Endodermal cell (in vitro differentiated cells): ENCODE data around the gene ATP2B1. TPM values are rescaled to one million over a fixed set of nuclear protein-coding genes. Genes with fewer than 3 reads are reported as not detected.

Experiments used
- DNase-seq: peaks from one replicate; pipeline ENCODE4 v3.0.0-alpha.2; 2017
- H3K27ac ChIP-seq: 2 replicates; pipeline ENCODE4 v1.5.1; 2013; ENCODE audit warnings: mild to moderate bottlenecking, low read depth, low read length, moderate library complexity
- H3K27me3 ChIP-seq: 2 replicates; pipeline ENCODE4 v1.6.1; 2013; ENCODE audit warnings: mild to moderate bottlenecking, low read length, moderate library complexity; ENCODE audit not compliant: insufficient read depth, control insufficient read depth, poor library complexity, severe bottlenecking
- H3K36me3 ChIP-seq: 2 replicates; pipeline ENCODE4 v1.7.0; 2013; ENCODE audit warnings: mild to moderate bottlenecking, low read length, moderate library complexity; ENCODE audit not compliant: control insufficient read depth, insufficient read depth
- H3K4me1 ChIP-seq: one replicate; pipeline ENCODE4 v1.7.0; 2013; ENCODE audit warnings: low read length; ENCODE audit not compliant: control insufficient read depth, insufficient read depth
- H3K4me3 ChIP-seq: 2 replicates; pipeline ENCODE4 v1.5.1; 2013; ENCODE audit warnings: mild to moderate bottlenecking, low read length, moderate library complexity
- H3K9ac ChIP-seq: 2 replicates; pipeline ENCODE4 v1.6.1; 2013; ENCODE audit warnings: mild to moderate bottlenecking, low read length, moderate library complexity; ENCODE audit not compliant: poor library complexity, severe bottlenecking; ENCODE audit errors: extremely low read depth
- H3K9me3 ChIP-seq: 2 replicates; pipeline ENCODE4 v1.6.1; 2013; ENCODE audit warnings: mild to moderate bottlenecking, low read length, moderate library complexity; ENCODE audit not compliant: control insufficient read depth
- H3K27ac Mint-ChIP-seq: 2 replicates; pipeline ENCODE4 v1.8.0; 2020; ENCODE audit warnings: mixed read lengths
- H3K27me3 Mint-ChIP-seq: 2 replicates; pipeline ENCODE4 v1.8.0; 2021; ENCODE audit warnings: mild to moderate bottlenecking, mixed read lengths; ENCODE audit not compliant: insufficient read depth
- H3K36me3 Mint-ChIP-seq: 2 replicates; pipeline ENCODE4 v1.8.0; 2020; ENCODE audit warnings: low read depth, mixed read lengths
- H3K4me1 Mint-ChIP-seq: 2 replicates; pipeline ENCODE4 v1.8.0; 2020; ENCODE audit warnings: mixed read lengths
- H3K4me3 Mint-ChIP-seq: 2 replicates; pipeline ENCODE4 v1.8.0; 2020; ENCODE audit warnings: mild to moderate bottlenecking, moderate library complexity, mixed read lengths
- H3K9me3 Mint-ChIP-seq: 2 replicates; pipeline ENCODE4 v1.8.0; 2020; ENCODE audit warnings: mild to moderate bottlenecking, mixed read lengths
- WGBS, 2 experiments: methylation state at CpG; one replicate each; pipeline versions ENCODE4 v1.1.5 to v1.1.7; 2013; ENCODE audit warnings: missing lambda C conversion rate in 2 of 2, mixed read lengths in 1 of 2; ENCODE audit not compliant: insufficient coverage in 1 of 2, insufficient read length in 1 of 2; 5-methylcytosine and 5-hydroxymethylcytosine counted together
- total RNA-seq, 2 donors: library from RNA; stranded (reverse); fragmentation: NEBNext Ultra II Directional in 1 of 2; extraction: Animal tissue kit (Norgen Biotek cat#: 25700) in 1 of 2; gene quantifications; 2 replicates in 1 of 2; 3 replicates in 1 of 2; pipeline ENCODE4 v1.2.1, GENCODE V29; 2021
- TF ChIP-seq, protein P1 (sequence below): fragments of 200-600 bp; sonication (generic); conservative IDR thresholded peaks from 2 replicates; pipeline ENCODE4 v1.5.0; 2021; ENCODE audit warnings: antibody characterized with exemption, mild to moderate bottlenecking

Gene ATP2B1
- total RNA-seq, 2 donors from 2014 or later, result 66.7 to 81.9 TPM

DNA sequence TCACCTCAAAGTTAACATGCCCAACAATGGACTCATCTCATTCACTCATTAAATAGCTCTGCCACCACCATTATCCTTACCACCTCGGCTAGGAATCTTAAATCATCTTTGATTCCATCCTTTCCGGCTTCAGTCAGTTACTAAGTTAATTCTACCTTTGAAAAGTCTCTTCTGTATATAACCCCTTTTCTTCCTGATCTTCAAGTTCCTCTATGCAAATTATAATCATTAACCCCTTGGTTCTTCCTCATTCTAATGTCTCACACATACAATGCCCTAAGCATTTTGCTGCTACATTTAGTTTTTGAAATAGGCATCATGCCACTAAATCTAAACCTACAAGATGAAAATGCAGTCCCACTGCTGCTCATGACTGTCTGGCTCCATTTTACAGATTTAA, 51.6 kb downstream of the ATP2B1 start:
- Mint-ChIP-seq H3K36me3 (peaks cover 13% of the 10 kb centered on the region), H3K4me3 (no peak overlapping the region), H3K27me3 (no peaks in the 10 kb centered on the region), H3K27ac (no peak overlapping the region), H3K9me3 (no peaks in the 10 kb centered on the region), H3K4me1 (peaks cover 36% of the 10 kb centered on the region)
- 90 to 100% methylated on average over 2 of the region's 2 CpGs for WGBS, 2 experiments
- peaks cover 20% of the 10 kb centered on the region for H3K36me3 ChIP-seq
- peaks cover 2% of the 10 kb centered on the region for H3K4me1 ChIP-seq
- no peak for DNase-seq
- H3K4me3 ChIP-seq, result no peak overlapping the region
- H3K9ac ChIP-seq, result no peak overlapping the region
- TF ChIP-seq, protein P1, sequence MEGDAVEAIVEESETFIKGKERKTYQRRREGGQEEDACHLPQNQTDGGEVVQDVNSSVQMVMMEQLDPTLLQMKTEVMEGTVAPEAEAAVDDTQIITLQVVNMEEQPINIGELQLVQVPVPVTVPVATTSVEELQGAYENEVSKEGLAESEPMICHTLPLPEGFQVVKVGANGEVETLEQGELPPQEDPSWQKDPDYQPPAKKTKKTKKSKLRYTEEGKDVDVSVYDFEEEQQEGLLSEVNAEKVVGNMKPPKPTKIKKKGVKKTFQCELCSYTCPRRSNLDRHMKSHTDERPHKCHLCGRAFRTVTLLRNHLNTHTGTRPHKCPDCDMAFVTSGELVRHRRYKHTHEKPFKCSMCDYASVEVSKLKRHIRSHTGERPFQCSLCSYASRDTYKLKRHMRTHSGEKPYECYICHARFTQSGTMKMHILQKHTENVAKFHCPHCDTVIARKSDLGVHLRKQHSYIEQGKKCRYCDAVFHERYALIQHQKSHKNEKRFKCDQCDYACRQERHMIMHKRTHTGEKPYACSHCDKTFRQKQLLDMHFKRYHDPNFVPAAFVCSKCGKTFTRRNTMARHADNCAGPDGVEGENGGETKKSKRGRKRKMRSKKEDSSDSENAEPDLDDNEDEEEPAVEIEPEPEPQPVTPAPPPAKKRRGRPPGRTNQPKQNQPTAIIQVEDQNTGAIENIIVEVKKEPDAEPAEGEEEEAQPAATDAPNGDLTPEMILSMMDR, result no peak
- H3K27ac ChIP-seq, result no peak overlapping the region
- H3K27me3 ChIP-seq, result no peaks in the 10 kb centered on the region
- no peaks in the 10 kb centered on the region for H3K9me3 ChIP-seq

DNA sequence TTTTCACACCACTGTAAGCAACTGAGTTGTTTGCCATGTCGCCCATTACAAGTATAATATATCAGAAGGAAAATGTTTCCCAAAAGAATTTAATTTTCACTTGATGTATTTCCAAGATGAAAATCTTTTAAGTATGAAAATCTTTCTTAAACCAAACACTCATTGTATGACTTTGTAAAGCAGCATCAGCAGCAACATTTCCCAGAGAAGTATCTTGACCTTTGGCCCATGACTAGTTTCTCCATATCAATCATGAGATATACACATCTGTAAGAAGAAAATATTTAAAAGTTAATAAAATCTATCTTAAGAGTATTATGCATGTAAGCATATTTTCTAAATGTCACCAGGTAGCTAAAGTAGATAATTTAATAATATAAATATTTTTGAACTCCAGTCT, 52.8 kb downstream of the ATP2B1 start:
- no peaks in the 10 kb centered on the region for H3K27me3 Mint-ChIP-seq
- peaks cover 24% of the 10 kb centered on the region for H3K36me3 Mint-ChIP-seq
- Histone ChIP-seq H3K36me3 (peaks cover 28% of the 10 kb centered on the region), H3K4me1 (no peaks in the 10 kb centered on the region), H3K9me3 (peaks cover 5% of the 10 kb centered on the region), H3K9ac (no peak overlapping the region), H3K27me3 (no peaks in the 10 kb centered on the region), H3K4me3 (no peak overlapping the region), H3K27ac (no peak overlapping the region)
- H3K4me1 Mint-ChIP-seq, result peaks cover 36% of the 10 kb centered on the region
- no peak overlapping the region for H3K4me3 Mint-ChIP-seq
- WGBS, 2 experiments, result 100% methylated on average over 1 of the region's 1 CpG; no CpG with 5 or more reads in 1 of the 2 experiments
- H3K9me3 Mint-ChIP-seq, result no peaks in the 10 kb centered on the region
- TF ChIP-seq, protein P1, result no peak
- H3K27ac Mint-ChIP-seq, result no peak overlapping the region
- DNase-seq, result no peak

DNA sequence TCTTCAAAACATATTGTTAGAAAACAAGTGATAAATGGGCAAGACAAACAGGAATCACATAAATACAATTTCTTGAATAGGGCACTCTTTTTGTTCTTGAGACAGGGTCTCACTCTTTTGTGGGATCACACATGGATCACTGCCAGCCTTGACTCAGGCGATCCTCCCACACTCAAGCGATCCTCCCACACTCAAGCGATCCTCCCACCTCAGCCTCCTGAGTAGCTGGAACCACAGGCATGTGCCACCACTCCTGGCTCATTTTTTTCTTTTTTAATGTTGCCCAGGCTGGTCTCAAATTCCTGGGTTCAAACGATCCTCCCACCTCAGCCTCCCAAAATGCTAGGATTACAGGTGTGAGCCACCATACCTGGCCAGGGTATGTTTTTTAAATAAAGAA, 57.4 kb downstream of the ATP2B1 start:
- Mint-ChIP-seq H3K36me3 (peaks cover 42% of the 10 kb centered on the region), H3K4me1 (peaks cover 23% of the 10 kb centered on the region), H3K4me3 (no peak overlapping the region), H3K27ac (no peak overlapping the region), H3K27me3 (no peaks in the 10 kb centered on the region), H3K9me3 (no peaks in the 10 kb centered on the region)
- Histone ChIP-seq H3K27me3 (no peaks in the 10 kb centered on the region), H3K27ac (no peak overlapping the region), H3K4me1 (no peaks in the 10 kb centered on the region), H3K9me3 (peaks cover 19% of the 10 kb centered on the region), H3K36me3 (peaks cover 48% of the 10 kb centered on the region), H3K9ac (no peak overlapping the region), H3K4me3 (no peak overlapping the region)
- no peak for DNase-seq
- WGBS, 2 experiments, result 87 to 92% methylated on average over 3 to 4 of the region's 4 CpGs
- TF ChIP-seq, protein P1, result no peak
